Measurements from ENCODE around the gene OR52A5.

- TF ChIP-seq POLR2AphosphoS5 (IDR thresholded peaks at IDR 0.05; ENCODE audit: low read depth, low read length) (no peak), CTCF (IDR thresholded peaks at IDR 0.05) (no peak), SIN3A (IDR thresholded peaks at IDR 0.05; ENCODE audit: borderline replicate concordance, insufficient read depth, low read depth, low read length) (no peak), REST (IDR thresholded peaks at IDR 0.05; ENCODE audit: insufficient read depth in 1 of 2, low read depth in 2 of 2, low read length in 1 of 2) (no peak)
Measured at GRCh38 chr11:5178046-5178837, 40.1 kb upstream of the OR52A5 start.
